ENCODE results near the gene FNDC3B.

Gene FNDC3B

DNA sequence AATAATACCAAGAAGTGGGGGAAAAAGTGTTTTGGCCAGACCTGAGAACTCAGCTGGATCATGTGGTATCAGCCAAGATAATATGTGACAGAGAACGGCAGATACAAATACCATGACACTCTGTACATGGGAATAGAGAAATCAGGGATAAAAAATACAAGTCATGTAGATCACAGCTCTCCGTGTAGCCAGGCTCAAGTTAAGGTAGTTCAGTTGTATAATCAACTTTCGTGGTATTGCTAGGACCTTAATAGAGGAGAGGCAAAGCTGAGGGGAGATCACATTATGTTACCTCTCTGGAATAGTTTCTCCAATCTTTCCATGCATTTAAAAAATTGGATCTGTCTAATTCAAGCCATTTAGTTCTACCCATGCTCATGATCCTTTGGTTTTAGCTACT is 229.0 kb downstream of the FNDC3B start:
- no peak for DNase-seq (ENCODE audit: low read depth)

DNA sequence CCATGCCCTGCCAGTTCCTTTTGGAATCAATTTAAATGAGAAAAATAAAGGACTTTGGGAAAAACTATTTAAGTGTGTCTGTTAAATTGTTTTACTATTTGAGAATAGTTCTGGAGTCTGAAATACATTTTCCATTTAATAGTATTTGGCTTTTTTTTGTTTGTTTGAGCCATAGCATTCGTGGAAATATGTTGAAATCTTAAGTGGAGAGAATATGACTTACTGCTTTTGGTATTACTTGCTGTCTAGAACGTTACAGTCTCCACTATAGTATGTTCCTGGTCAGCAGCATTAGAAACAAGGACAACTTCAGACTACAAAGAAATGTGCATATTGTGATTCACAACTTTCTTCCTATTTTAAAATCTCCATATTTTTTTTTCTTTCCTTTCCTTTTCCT is 229.5 kb downstream of the FNDC3B start:
- no peak for DNase-seq (ENCODE audit: low read depth)

DNA sequence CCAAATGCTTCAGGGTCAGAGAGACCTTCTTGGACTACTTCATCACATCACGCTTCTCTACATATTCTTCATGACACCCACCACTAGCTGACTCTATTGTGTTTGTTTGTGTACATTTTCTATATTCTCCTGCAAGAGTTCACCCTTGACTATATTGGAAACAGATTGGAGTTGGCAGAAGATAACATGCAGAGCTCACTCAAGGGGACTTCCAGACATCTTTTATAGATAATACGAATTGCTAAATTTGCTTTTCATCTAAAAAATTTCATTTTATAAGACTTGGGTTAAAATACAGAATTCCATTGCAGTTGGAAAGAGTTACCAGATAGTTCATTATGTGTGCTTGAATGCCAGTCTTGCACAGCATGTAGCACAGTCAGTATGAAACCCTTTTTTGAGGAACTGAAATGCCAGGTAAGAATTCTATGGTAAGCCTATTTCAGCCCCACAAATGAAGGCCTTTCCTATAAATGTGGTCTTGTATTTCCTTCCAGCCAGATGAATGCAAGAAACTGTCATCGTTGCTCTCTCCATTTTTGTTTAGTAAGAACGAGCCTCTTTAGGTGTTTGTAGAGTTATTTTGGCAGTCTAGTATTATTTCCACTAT is 231.3 kb downstream of the FNDC3B start:
- DNase-seq (ENCODE audit: low read depth) = no peak

DNA sequence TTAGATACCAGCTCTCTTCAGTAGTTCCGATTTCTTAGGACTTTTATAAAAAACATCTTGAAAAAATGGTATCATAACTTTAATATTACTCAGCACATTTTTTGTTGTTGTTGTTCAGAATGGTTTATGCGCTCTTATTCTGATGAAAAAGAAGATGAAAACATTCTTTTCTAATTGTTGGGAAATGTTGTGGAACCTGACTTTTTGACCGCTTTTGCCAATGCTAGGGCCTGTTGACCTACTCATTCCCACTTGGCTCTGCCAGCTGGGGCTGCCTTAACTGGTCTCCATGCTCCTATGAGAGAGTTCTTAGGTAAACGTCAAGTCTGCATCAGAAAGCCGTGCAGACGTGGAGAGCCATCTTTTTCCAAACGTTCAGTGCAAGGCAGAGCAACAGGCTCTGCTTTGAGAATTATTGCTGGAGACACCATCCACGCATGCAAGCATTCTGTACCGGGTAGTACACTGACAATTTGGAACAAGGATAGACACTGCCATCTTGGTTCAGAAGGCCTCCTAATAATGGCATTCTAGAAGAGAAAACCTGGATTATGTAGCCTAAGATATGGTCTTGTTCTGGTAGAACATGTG is 232.1 kb downstream of the FNDC3B start:
- no peak for DNase-seq (ENCODE audit: low read depth)

DNA sequence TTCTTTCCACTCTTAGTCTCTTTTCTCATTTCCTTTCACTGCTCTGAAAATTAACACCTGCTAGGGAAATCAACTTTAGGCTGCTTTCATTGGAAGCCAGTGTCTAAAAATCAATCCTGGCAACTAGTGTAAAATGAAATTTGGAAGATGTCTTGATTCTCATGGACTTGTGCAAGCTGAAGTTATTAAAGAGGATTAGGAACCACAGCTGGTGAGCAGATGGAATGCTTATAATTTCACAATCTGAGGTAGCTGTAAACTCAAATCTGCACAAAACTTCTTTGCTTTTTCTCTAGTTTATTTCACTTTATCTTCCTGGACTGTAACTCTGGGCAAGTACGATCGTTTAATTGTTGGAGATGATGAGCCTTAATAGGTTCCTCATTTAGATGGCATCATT is 233.3 kb downstream of the FNDC3B start:
- no peak for DNase-seq (ENCODE audit: low read depth)

DNA sequence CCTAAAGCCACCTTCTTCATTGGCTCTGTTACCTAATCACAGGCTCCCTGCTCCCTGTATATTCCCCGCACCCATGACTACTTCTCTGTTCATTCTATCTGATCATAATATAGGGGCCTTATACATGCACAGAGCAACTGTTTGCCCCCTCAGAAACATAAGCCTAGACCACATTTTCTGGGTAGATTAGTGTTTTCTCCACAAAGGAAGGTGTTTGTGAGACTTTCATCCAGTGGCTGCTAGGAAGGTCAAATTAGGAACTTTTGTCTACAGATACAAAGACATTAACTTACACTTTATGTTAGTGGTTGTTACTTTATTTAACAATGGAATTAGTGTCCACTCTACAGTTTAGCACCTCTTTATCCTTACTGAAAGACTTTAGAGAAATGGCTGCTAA is 234.0 kb downstream of the FNDC3B start:
- DNase-seq (ENCODE audit: low read depth) = no peak

DNA sequence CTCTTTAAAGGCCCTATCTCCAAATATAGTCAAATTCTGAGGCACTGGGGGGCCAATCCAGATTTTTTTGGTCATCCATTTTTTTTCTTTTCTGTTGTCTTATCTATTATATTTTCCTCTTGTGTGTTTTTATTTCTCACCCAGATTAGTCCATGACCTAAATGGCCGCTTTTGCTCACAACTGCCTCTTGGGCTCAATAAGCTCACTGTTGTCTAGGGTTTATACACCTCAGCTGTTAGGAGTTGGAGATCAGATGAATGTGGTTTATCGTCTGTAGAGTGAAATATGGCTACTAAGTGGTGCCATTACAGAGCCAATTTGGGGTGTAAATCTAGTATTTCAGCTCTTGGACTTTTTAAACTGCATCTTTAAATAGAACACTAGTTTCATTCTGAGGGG is 235.5 kb downstream of the FNDC3B start:
- no peak for DNase-seq (ENCODE audit: low read depth)

DNA sequence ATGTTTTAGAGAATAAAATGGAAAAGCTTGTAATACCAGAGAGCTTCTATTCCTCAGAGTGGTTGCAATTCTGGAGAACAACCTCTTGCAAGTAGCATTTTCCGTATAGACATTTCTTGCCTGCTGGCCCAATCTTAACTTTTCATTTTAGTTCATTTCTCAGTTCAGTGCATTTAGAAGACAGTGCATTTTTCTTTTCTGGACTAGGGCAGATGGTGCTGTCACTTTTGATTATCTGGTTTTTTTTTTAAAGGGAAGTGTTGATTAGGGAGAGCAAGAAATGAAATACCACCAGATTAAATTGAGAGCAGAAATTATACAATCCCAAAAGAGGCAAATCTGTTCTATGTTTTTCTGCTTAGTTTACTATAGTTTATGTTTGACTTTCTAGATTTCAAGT is 236.2 kb downstream of the FNDC3B start:
- no peak for DNase-seq (ENCODE audit: low read depth)

DNA sequence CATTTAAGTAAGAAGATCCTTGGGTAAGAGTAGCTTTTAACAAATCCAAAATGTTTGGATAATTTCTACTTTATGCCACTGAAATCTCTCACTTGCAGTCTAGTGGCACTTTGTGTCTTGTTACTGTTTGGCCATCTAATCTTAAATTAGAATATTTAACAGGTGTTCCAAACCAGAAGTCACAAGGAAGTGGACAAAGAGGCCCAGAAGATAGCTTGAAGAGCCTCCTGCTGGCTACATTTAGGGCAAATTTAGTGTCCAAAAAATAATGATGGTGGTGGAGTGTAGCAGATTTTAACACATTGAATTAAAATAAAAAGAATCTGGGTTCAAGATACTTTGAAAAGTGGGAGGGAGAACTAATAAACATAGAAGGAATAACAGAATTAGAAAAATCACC is 236.7 kb downstream of the FNDC3B start:
- DNase-seq (ENCODE audit: low read depth) = no peak

DNA sequence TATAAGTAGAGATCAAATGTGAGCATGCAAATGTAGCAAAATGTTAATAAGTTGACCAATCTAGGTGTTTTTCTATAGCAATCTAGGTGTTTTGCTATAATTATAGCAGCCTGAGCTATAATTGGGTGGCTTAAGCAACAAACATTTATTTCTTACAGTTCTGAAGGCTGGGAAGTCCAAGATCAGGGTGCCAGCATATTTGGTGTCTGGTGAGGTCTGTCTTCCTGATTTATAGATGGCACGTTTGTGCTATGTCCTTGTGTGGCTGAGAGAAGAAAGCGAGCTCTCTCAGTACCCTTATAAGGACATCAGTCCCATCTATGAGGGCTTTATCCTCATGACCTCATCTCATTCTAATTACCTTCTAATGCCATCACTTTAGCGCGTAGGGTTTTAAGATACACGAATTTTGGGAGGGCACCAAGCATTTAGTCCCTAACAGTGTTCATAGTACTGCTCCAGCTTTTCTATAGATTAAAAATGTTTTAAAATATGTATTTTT is 237.8 kb downstream of the FNDC3B start:
- no peak for DNase-seq (ENCODE audit: low read depth)

DNA sequence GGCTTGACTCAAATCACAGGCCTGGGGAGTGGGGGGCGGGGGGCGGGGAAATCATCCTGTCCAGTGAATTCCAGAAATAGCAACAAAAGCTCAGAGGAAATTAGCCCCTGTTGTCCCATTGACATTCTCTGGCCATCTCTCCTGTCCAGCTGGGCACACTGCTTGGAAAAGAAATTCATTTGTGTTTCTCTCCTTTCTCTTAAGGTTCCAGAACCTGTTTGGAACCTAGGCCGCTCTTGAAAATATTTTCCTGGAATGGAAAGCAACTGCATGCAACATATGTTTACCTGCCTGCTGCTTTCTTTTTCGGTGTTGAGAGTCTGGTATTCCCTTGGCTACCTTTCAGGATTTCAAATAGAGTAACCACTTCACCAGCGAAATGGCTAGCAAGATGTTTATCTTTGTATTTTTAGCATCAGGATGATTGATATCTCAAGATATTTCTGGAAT is 239.8 kb downstream of the FNDC3B start:
- DNase-seq (ENCODE audit: low read depth) = no peak

DNA sequence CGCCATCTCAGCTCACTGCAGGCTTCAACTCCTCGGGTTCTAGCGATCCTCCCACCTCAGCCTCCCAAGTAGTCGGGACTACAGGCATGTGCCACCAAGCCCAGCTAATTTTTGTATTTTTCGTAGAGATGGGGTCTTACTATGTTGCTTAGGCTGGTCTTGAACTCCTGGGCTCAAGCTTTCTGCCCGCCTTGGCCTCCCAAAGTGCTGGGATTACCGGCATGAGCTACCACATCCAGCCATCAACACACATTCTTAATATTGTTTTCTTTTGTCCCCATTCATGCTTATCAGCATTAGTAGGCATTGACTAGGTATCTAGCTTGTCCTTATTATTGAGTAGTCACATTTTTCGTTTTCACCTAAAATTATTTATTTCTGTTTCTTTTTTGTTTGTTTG is 240.6 kb downstream of the FNDC3B start:
- DNase-seq (ENCODE audit: low read depth) = no peak

DNA sequence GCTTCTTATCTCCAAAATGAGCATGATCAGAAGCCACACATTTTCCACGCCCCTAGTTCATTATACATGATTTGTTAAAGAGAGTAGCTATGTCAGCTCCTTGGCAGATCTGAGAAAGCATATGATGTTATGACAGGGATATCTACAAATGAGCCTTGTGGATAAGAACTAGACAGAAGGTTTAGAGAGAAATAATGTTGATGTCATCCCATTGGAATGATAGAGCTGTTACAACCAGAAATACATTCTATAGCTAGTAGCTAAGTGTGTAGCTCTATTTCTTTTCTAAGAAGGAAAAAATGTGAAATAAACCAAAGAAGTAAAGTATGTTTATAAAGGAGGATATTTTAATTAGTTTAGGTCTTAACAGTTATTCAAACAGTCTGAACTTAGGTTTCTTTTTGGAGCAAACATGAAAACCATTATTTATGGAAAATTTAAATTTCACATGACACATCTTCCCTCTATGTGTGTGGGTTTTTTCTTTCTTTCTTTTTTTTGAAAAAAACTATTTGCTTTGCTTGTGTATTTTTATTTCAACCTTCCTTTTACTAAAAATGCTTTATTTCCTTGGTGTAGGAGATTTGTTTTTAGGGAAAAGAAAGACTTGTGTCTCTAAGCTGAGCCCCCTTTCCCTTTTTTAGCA is 241.2 kb downstream of the FNDC3B start:
- DNase-seq (ENCODE audit: low read depth) = peak; percentile 58

DNA sequence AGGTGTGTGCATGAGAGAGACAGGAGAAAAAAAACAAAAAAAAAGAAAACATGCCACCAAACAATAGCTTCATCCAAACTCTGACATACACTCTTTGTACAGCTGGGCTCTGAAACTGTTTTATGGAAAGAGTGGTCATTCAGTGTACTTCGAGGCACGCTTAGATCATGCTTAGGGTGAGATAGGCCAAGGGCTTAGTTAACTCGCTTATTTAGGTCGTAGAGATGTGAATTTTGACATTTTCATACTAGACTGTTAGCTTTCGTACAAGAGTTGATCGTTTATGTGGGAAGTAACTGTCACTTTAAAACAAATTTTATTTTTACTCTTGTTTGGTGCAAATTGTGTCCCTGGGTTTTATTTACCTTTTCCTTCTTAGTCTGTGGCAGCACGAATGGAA is 242.5 kb downstream of the FNDC3B start:
- no peak for DNase-seq (ENCODE audit: low read depth)

DNA sequence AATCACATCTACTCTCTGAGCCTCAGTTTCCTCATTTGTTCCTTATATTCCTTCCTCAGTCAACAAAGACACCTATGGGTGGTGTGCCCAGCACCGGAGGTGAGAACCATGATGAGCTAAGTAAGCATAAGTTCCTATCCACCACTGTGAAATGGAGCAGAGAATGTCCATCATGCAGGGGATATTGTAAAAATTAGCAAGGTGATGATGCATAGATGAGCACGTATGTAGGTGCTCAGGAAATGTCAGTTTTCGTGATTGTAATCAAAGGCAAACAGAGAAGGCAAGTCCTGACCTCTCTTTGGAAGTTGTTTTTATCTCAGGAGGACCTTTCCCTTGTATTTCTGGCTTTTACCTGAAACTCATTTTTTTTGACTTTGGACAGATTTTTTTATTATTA is 243.5 kb downstream of the FNDC3B start:
- no peak for DNase-seq (ENCODE audit: low read depth)

DNA sequence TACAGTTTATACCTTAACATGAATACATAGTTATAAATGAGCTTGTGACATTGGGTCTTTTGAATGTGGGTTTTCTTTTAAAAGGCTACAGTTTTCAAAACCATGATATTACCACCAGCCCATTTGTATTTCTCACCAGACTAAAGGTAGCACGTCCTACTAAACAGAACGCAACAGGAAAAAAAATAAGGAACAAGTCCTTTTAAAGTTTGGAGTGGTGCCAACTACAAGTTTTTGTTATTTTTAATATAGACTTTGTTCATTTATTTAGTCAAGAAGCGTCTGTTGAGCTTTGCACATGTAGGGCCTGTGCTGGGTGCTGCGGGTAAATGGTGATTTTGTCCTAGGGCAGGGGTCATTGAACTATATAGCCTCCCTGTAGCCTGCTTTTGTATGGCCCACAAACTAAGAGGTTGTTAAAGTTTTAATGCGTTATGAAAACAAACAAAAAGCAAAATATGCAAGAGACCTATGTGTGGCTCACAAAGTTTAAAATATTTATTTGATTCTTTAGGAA is 244.5 kb downstream of the FNDC3B start:
- no peak for DNase-seq (ENCODE audit: low read depth)

DNA sequence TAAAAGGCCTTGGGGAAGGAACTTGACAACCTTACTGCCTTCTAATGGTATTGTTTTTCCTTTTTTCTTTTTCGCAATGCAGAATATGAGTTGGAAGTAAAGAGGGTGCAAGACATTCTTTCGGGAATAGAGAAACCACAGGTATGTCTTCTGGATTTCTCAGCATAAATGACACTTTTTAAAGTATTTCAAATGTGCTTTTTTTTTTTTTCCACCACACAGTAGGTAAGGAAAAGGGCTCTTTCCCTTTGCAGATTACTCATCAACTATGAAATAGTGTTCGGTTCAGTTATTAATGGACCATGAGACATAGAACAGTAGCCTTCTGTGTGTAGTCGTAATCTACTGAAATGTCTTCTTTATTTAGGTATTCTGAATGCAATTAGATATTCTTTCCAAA is 246.5 kb downstream of the FNDC3B start:
- peak; percentile 35 for DNase-seq (ENCODE audit: low read depth)

DNA sequence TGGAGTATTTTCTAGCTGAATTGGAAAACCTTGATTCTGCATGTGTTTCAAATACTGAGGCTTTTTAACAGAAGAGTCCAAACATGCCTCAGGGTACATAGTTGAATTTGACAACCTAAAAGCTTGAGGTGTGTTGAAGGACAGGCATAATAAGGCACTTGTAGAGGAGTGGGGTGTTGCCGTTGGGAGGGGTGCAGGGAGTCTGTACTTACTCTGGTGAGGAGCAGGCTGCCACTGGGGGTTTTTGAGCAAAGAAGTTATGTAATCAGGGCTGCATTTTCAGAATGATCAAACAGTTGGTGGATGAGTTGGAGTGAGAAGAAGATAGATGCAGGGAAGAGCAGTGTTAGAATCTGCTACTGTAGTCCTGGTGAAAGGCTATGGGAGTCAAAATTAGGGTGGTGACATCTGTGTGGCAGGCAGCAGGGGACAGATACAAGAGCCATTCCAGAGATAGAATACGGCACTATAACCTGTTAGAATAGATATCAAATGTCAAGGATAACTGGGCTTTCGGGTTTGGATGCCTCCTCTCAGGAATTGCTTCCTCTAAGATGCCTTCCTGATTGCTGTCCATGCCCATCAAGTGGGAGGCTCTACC is 247.3 kb downstream of the FNDC3B start:
- no peak for DNase-seq (ENCODE audit: low read depth)

DNA sequence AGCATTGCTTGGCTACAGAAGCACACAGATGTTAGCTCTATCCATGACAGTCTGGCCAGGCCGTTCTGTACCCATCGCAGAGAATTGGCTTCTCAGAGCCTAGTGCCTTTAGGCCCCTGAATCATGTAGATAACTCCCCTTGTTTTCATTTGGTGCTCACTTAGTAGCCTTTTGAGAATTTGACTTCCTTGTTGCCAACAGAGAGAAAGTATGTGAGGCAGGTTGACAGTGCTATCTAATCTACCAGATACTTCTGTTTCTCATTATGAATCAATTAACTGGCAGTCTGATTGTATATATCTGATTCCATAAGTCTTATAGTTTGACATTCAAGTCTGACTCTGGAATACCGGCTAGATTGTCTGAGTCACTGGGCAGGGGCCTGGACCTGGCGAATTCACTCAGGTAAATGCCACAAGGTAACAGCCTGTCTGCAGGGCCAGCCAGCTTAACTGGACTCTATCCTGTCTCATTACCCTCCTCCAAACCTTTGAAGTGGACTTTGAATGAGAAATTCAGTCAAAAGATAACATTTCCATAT is 248.6 kb downstream of the FNDC3B start:
- no peak for DNase-seq (ENCODE audit: low read depth)

DNA sequence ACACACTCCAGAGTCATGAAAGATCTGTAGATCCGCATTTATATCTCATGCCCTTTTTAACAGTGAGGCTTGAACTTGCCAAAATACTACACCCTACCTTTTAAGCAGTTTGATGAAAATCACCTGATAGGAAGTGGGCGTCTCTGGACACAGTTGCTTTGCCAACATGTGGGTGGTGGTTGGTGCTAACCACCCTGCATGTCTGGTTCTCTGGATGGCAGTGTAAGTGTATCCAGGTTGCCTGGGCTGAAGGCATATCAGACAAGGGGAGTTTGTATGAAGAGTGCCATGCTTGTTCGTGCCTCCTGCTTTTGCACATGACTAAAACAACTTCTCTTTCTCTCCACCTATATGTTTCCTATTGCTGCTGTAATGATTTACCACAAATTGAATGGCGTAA is 249.3 kb downstream of the FNDC3B start:
- DNase-seq (ENCODE audit: low read depth) = no peak

DNA sequence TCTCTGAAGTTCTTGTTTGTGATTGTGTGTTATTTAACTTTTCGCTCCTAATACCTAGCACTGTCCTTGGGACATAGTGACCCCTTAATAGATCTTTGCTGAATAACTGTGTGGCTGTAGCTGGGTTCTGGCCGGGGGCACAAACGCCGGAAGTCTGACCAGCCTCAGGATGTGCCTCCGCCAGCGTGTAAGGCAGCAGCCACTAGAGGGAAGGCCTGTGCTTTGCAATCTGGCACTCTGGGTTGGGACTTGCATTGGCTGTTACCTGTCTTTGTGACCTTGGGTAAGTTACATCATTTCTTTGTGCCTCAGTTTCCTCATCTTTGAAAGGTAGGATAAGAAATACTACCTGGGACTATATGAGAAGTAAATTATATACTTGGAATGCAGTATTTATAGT is 250.2 kb downstream of the FNDC3B start:
- DNase-seq (ENCODE audit: low read depth) = no peak

DNA sequence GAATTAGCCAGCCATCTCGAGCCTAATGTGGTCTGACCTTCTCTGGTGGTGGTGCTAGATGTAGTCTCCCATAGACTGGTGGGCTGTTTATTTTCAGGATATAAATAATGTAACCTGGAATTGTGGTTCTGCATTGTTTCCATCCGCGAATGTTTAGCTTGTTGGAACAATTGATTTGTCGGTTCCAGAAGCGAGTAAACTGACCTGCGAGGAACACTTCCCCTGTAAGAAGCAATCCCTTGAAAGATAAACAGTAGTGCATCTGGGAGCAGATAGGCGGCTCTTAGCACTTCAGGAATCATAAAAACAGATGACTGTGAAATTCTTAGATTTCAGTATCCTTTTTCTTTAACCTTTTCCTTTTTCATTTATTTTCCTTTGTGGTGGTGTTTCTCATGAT is 251.1 kb downstream of the FNDC3B start:
- DNase-seq (ENCODE audit: low read depth) = no peak

DNA sequence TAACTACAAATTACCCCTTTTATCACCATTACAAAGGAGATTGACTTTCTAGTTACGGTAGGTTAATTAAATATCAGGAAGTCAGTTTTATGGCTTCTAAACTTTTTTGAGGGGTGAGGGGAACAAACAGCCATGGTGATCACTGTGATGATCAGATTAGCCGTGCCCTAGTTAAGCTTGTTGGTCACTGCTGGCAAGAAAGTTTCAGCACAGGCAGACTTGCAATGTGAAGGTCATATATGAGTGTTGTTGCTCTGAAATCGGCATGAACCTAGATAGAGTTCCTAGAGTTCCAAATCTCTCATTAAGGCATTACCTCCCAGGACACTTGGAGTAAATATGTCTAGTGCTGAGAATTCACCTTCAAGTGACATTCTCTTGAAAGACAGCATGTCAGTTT is 252.3 kb downstream of the FNDC3B start:
- no peak for DNase-seq (ENCODE audit: low read depth)

All from HS-5 (cell line).